Endothelial cell of umbilical vein (primary cell): Measurements from ENCODE around the gene DNAJC7. TPM values are rescaled to one million over a fixed set of nuclear protein-coding genes. Genes with fewer than 3 reads are reported as not detected.

Source experiments
- BruUV-seq: library from RNA; stranded (reverse); fragments of 400-500 nt; replicated peaks from 2 replicates; lab custom pipeline; 2021; lab: Mats Ljungman, UMichigan
- CTCF ChIA-PET: fragments of 300-600, 350-600 bp; sonication (Branson Sonifier 250); formaldehyde crosslinking; loops from one replicate; lab custom pipeline; 2021; ENCODE audit warnings: antibody characterized with exemption, inconsistent platforms; lab: Charles Lee
- POLR2A ChIA-PET: fragments of 300-600, 350-600 bp; sonication (Branson Sonifier 250); formaldehyde crosslinking; loops from one replicate; lab custom pipeline; 2021; ENCODE audit warnings: antibody characterized with exemption, inconsistent platforms; lab: Charles Lee
- DNase-seq: peaks from one replicate; pipeline ENCODE4 v3.0.0-alpha.2; 2011; ENCODE audit warnings: low read depth, low spot score
- FAIRE-seq: peaks from 2 replicates; lab custom pipeline; 2011; peaks lifted over from hg19 to GRCh38; lab: Jason Lieb, UNC
- H2AFZ ChIP-seq: 2 replicates; pipeline ENCODE4 v1.6.0; 2012; ENCODE audit warnings: low read depth, low read length, control low read depth, inconsistent platforms
- H3K27ac ChIP-seq: 2 replicates; pipeline ENCODE4 v1.5.1; 2011; ENCODE audit warnings: low read depth, mild to moderate bottlenecking, control low read depth, low read length, moderate library complexity; ENCODE audit not compliant: insufficient read depth
- H3K27me3 ChIP-seq, 2 experiments: 2 replicates each; pipeline versions ENCODE4 v1.6.0 to v1.6.1; 2011; ENCODE audit warnings: low read length in 2 of 2, mixed read lengths in 1 of 2; ENCODE audit not compliant: control insufficient read depth in 2 of 2, insufficient read depth in 2 of 2
- H3K36me3 ChIP-seq, 2 experiments: 2 replicates in 1 of 2; 3 replicates in 1 of 2; pipeline ENCODE4 v1.5.1; 2011; ENCODE audit warnings: low read length in 2 of 2, mild to moderate bottlenecking in 1 of 2, moderate library complexity in 1 of 2; ENCODE audit not compliant: control insufficient read depth in 2 of 2, insufficient read depth in 2 of 2; ENCODE audit errors: extremely low read depth in 1 of 2
- H3K4me1 ChIP-seq: 3 replicates; pipeline ENCODE4 v1.5.1; 2011; ENCODE audit warnings: mild to moderate bottlenecking, low read length; ENCODE audit not compliant: control insufficient read depth, insufficient read depth; ENCODE audit errors: extremely low read depth
- H3K4me2 ChIP-seq: 2 replicates; pipeline ENCODE4 v1.6.1; 2011; ENCODE audit warnings: low read length, control low read depth, mixed read lengths; ENCODE audit not compliant: insufficient read depth
- H3K4me3 ChIP-seq, 3 experiments: fragments of 200-600 bp in 1 of 3; sonication (generic), shearing (Covaris generic) in 1 of 3; replicated peaks in 1 of 3; 2 replicates each; pipeline ENCODE4 v1.5.1; 2011 to 2016; ENCODE audit warnings: control low read depth in 3 of 3, low read length in 3 of 3, mild to moderate bottlenecking in 2 of 3, inconsistent platforms in 1 of 3, low read depth in 1 of 3, moderate library complexity in 1 of 3; ENCODE audit not compliant: insufficient read depth in 1 of 3
- H3K79me2 ChIP-seq: 2 replicates; pipeline ENCODE4 v1.6.0; 2012; ENCODE audit warnings: low read length, inconsistent platforms; ENCODE audit not compliant: control insufficient read depth, insufficient read depth
- H3K9ac ChIP-seq: replicated peaks from 2 replicates; pipeline ENCODE3; 2011; ENCODE audit warnings: low read length, control low read depth; ENCODE audit not compliant: insufficient read depth; ENCODE audit errors: extremely low read depth
- H3K9me1 ChIP-seq: replicated peaks from 3 replicates; pipeline ENCODE4 v1.6.0; 2011; ENCODE audit warnings: mild to moderate bottlenecking, low read length; ENCODE audit not compliant: control insufficient read depth, insufficient read depth; ENCODE audit errors: extremely low read depth
- H3K9me3 ChIP-seq: replicated peaks from 2 replicates; pipeline ENCODE4 v1.5.1; 2012; ENCODE audit warnings: low read length, inconsistent platforms; ENCODE audit not compliant: control insufficient read depth, insufficient read depth
- H4K20me1 ChIP-seq: replicated peaks from 2 replicates; pipeline ENCODE3; 2011; ENCODE audit warnings: mild to moderate bottlenecking, low read length; ENCODE audit not compliant: control insufficient read depth, insufficient read depth; ENCODE audit errors: extremely low read depth
- CTCF ChIP-seq, 2 donors: IDR thresholded peaks; 1 replicate in 1 of 2; 2 replicates in 1 of 2; pipeline ENCODE4 v1.5.1; 2011; ENCODE audit warnings: low read length in 2 of 2, mild to moderate bottlenecking in 2 of 2, moderate library complexity in 2 of 2, control low read depth in 1 of 2, inconsistent platforms in 1 of 2, low read depth in 1 of 2; ENCODE audit not compliant: insufficient read depth in 1 of 2; ENCODE audit errors: extremely low read depth in 1 of 2
- EZH2 ChIP-seq: IDR thresholded peaks from 2 replicates; pipeline ENCODE4 v1.6.1; 2012; ENCODE audit warnings: borderline replicate concordance, low read depth, mild to moderate bottlenecking, moderate library complexity, low read length, inconsistent platforms; ENCODE audit not compliant: severe bottlenecking
- GATA2 ChIP-seq: IDR thresholded peaks from 2 replicates; pipeline ENCODE4 v1.7.0; 2011; ENCODE audit warnings: low read depth, mild to moderate bottlenecking, moderate library complexity, mixed read lengths, low read length; ENCODE audit not compliant: insufficient read length, insufficient read depth
- JUN ChIP-seq: IDR thresholded peaks from 2 replicates; pipeline ENCODE4 v1.6.1; 2011; ENCODE audit warnings: borderline replicate concordance, low read depth; ENCODE audit not compliant: insufficient read length, insufficient read depth
- MYC ChIP-seq: IDR thresholded peaks from one replicate; pipeline ENCODE4 v1.6.1; 2011; ENCODE audit warnings: mild to moderate bottlenecking, low read depth, low read length
- POLR2A ChIP-seq: IDR thresholded peaks from 2 replicates; pipeline ENCODE4 v1.6.1; 2012; ENCODE audit warnings: low read depth, mild to moderate bottlenecking, control low read depth, low read length
- POLR2AphosphoS5 ChIP-seq: IDR thresholded peaks from 2 replicates; pipeline ENCODE4 v1.6.1; 2012; ENCODE audit warnings: low read depth, mild to moderate bottlenecking, control low read depth, low read length, moderate library complexity; ENCODE audit not compliant: insufficient read depth
- dilution Hi-C: fragments of 300-500 bp; cut with MboI; formaldehyde crosslinking; loops from one replicate; pipeline ENCODE4 v1.15.0; 2019; ENCODE audit warnings: low sequenced_read_pairs; ENCODE audit not compliant: extremely low pct_ligation_motif_present
- intact Hi-C: fragments of 100-400 bp; cut with micrococcal nuclease; formaldehyde crosslinking; loops from one replicate; pipeline ENCODE4 v1.10.0; 2022
- polyA plus RNA-seq, 4 experiments: library from polyadenylated mRNA; depleted of rRNA in 3 of 4; stranded (reverse) in 3 of 4; unstranded in 1 of 4; fragments of >200 nt; gene quantifications; 2 replicates each; pipeline versions ENCODE4 v1.2.1 to v1.2.3, GENCODE V29; 2011 to 2012; ENCODE audit warnings: missing spikeins in 1 of 4
- total RNA-seq: library from RNA; stranded (reverse); gene quantifications from 2 replicates; pipeline ENCODE4 v1.2.3, GENCODE V29; 2021
- TF ChIP-seq, protein P1 (sequence below): IDR thresholded peaks from 2 replicates; pipeline ENCODE4 v1.6.1; 2011; ENCODE audit not compliant: insufficient read depth, insufficient read length

Gene DNAJC7
- total and polyA plus RNA-seq, 2 donors (not counting 3 experiments of a cell fraction or from before 2014, with no cell fraction given), result 19.8 to 111 TPM

GRCh38 chr17:41986634-41987033, 30.6 kb downstream of the DNAJC7 start:
- no TSS peak for BruUV-seq
- Histone ChIP-seq H4K20me1 (no peaks in the 10 kb centered on the region), H2AFZ (no peak overlapping the region), H3K4me2 (no peak overlapping the region), H3K36me3 (peaks cover 31 to 46% of the 10 kb centered on the region in 2 experiments), H3K4me1 (no peaks in the 10 kb centered on the region), H3K79me2 (no peaks in the 10 kb centered on the region), H3K9ac (no peak overlapping the region), H3K27ac (no peak overlapping the region), H3K9me1 (no peaks in the 10 kb centered on the region), H3K9me3 (no peaks in the 10 kb centered on the region), H3K4me3 (no peak overlapping the region), H3K27me3 (no peaks in the 10 kb centered on the region)
- intact Hi-C loops (no loop called here), dilution Hi-C loops (no loop called here)
- FAIRE-seq, result no peak
- TF ChIP-seq POLR2A, result no peak
- no peak for TF ChIP-seq EZH2
- no peak for TF ChIP-seq JUN
- no peak for TF ChIP-seq GATA2
- TF ChIP-seq CTCF (IDR thresholded peaks at IDR 0.05; ENCODE audit: extremely low read depth in 1 of 2, insufficient read depth in 1 of 2, low read depth in 1 of 2, low read length in 2 of 2), result no peak
- no peak for TF ChIP-seq MYC
- TF ChIP-seq, protein P1, sequence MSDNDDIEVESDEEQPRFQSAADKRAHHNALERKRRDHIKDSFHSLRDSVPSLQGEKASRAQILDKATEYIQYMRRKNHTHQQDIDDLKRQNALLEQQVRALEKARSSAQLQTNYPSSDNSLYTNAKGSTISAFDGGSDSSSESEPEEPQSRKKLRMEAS, result no peak
- TF ChIP-seq POLR2AphosphoS5, result no peak
- ChIA-PET POLR2A (no interaction called here), CTCF (interaction anchor here (1.7 kb wide), 1 partner anchor 115 kb away, joined by 3 read pairs; no protein-coding TSS in a partner anchor)
- DNase-seq, result no peak
